ENCODE data around the gene RENBP. TPM values are rescaled to one million over a fixed set of nuclear protein-coding genes. Genes with fewer than 3 reads are reported as not detected.

RENBP gene
- polyA plus RNA-seq, 3 donors from 2014 or later = 0.93 to 3.1 TPM; not detected in 1

GRCh38 chrX:153974726-153975286, 30.4 kb upstream of the RENBP start:
- H3K9me3 Mint-ChIP-seq = peaks cover 0 to 2% (median 0%) of the 10 kb centered on the region in 6 donors
- H3K27me3 Mint-ChIP-seq (ENCODE audit: low read depth in 3 of 3) = peaks cover 15 to 22% (median 18%) of the 10 kb centered on the region in 3 donors
- no peaks in the 10 kb centered on the region for H3K36me3 Mint-ChIP-seq
- H3K4me3 Mint-ChIP-seq = no peak overlapping the region
- no peak for DNase-seq
- peak overlapping the region in 5 of 6 donors; percentile 14 to 98 (median 82) for H3K27ac Mint-ChIP-seq
- peaks cover 17 to 29% of the 10 kb centered on the region in 2 donors for H3K4me1 Mint-ChIP-seq

- Mint-ChIP-seq H3K27ac (peak overlapping the region in 5 of 6 donors; percentile 60 to 98 (median 95)), H3K4me3 (peak overlapping the region in 3 of 5 donors; percentile 21 to 87 (median 40))
These were observed 29.7 kb upstream of the RENBP start for GRCh38 chrX:153974003-153974725.

DNA sequence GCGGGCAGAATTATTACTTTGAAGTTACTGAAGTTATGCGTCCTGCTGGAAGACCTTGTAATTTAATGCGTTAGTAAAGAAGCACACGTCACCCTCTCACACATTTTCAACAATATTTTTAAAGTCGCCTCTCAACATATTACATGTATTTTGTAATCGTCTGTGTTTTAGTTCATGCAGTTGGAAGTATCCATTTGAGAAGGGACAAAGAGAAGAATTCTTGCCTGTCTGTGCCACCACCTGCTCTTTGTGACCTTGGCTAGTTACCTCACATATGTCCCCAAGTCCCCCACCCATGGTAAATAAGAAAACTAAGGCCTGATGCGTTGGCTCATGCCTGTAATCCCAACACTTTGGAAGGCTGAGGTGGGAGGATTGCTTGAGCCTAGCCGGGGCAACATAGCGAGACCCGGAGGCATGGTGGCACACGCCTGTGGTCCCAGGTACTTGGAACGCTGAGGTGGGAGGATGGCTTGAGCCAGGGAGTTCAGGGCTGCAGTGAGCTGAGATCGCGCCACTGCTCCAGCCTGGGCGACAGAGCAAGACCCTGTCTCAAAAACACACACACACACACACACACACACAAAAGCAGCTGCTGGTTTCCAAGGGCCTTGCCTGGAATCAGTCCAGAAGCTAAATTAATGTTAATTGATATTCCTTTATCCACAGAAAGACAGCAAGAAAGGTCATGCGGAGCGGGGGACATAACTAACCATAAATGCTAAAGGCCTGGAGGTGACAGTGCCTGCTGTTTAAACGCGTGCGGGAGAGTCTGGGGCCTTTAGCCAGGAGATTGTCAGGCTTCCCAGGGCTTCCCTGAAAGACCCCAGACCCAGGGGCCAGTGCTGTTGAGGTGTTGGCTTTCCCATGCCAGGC, 28.9 kb upstream of the RENBP start:
- Mint-ChIP-seq H3K4me1 (peaks cover 29 to 43% of the 10 kb centered on the region in 2 donors), H3K36me3 (no peaks in the 10 kb centered on the region), H3K4me3 (peak overlapping the region; percentile 87 to 92 (median 90)), H3K9me3 (peaks cover 0 to 2% (median 0%) of the 10 kb centered on the region in 6 donors), H3K27ac (peak overlapping the region; percentile 91 to 98 (median 96)), H3K27me3 (ENCODE audit: low read depth in 3 of 3) (peaks cover 15 to 22% (median 21%) of the 10 kb centered on the region in 3 donors)
- DNase-seq = no peak

More at GRCh38 chrX:153974003-153974725, 29.7 kb upstream of the RENBP start:
- Mint-ChIP-seq H3K9me3 (peaks cover 0 to 2% (median 0%) of the 10 kb centered on the region in 6 donors), H3K4me1 (peaks cover 22 to 35% of the 10 kb centered on the region in 2 donors), H3K27me3 (ENCODE audit: low read depth in 3 of 3) (peaks cover 15 to 22% (median 18%) of the 10 kb centered on the region in 3 donors), H3K36me3 (no peaks in the 10 kb centered on the region)
- no peak for DNase-seq

GRCh38 chrX:153972368-153973126, 28.1 kb upstream of the RENBP start, which contains the start of gene TMEM187:
TMEM187 (plus strand) TSS chrX:153972754; CDS start chrX:153982063, 9,309 bp downstream.
- peaks cover 37 to 51% of the 10 kb centered on the region in 2 donors for H3K4me1 Mint-ChIP-seq
- peak; percentile 91 to 95 (median 94) for DNase-seq
- peaks cover 0 to 2% (median 0%) of the 10 kb centered on the region in 6 donors for H3K9me3 Mint-ChIP-seq
- H3K36me3 Mint-ChIP-seq = no peaks in the 10 kb centered on the region
- H3K4me3 Mint-ChIP-seq = peak within 1 kb of the TSS; percentile 98 to 100 (median 100)
- H3K27me3 Mint-ChIP-seq (ENCODE audit: low read depth in 3 of 3) = peaks cover 15 to 22% (median 21%) of the 10 kb centered on the region in 3 donors
- H3K27ac Mint-ChIP-seq = peak within 1 kb of the TSS; percentile 98 to 100 (median 100)

DNA sequence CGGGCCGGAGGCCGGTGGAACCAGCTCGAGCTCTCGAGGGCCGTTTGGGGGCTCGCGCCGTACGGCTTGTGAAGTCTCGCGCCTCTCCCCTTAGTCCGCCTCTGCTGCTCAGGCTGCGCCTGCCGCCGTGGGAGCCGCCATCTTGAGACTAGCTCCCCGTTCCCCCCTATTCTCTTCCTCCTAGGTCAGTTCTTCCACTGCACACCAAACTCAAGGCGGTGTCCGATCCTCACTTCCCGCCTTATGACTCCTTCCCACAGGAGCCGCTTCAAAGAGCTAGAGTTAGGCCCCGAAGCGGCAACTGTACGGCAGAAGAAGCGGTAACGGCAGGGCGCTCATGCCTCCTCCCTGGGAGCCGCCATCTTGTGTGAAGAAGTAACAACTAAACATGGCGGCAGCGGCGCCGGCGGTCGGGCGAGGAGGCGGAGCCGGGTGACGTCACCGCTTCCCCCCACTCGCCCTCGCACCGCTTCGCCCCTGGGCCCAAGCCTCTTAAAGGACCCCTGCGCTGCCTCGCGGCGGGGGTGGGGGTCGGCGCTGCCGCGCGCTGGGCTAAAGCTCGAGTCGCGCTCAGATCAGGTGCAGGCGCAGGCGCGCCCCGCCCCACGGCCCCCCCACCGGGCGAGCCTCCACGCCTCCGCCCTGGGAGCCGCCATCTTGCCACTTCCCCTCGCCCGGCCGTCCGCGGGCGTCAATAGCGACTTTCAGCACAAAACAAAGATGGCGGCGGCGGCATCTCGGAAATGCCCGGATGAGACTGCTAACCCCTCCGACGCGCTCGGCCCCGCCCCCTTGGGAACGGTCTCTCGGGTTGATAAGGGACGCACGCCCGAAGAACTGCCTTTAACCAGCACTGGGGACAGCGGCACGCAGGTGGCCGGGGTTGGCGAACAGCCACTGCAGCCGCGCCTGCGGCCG, 27.3 kb upstream of the RENBP start, which contains the start of gene HCFC1:
HCFC1 (minus strand) TSS at position 369 of the 918 bp plus-strand sequence. CDS start 978 bp downstream, outside the sequence.
- Mint-ChIP-seq H3K9me3 (peaks cover 0 to 2% (median 0%) of the 10 kb centered on the region in 6 donors), H3K27ac (peak within 1 kb of the TSS; percentile 98 to 100 (median 100)), H3K27me3 (ENCODE audit: low read depth in 3 of 3) (peaks cover 15 to 24% (median 21%) of the 10 kb centered on the region in 3 donors), H3K36me3 (no peaks in the 10 kb centered on the region), H3K4me3 (peak within 1 kb of the TSS; percentile 98 to 100 (median 100)), H3K4me1 (peaks cover 46 to 60% of the 10 kb centered on the region in 2 donors)
- DNase-seq = peak; percentile 93 to 97 (median 97)

- H3K4me1 Mint-ChIP-seq = peaks cover 52 to 66% of the 10 kb centered on the region in 2 donors
- H3K4me3 Mint-ChIP-seq = peak overlapping the region; percentile 98 to 100 (median 100)
- peak overlapping the region; percentile 98 to 100 (median 100) for H3K27ac Mint-ChIP-seq
- DNase-seq = peak; percentile 91 to 94 (median 92)
- peaks cover 0 to 2% (median 0%) of the 10 kb centered on the region in 6 donors for H3K9me3 Mint-ChIP-seq
- no peaks in the 10 kb centered on the region for H3K36me3 Mint-ChIP-seq
- peaks cover 15 to 24% (median 21%) of the 10 kb centered on the region in 3 donors for H3K27me3 Mint-ChIP-seq (ENCODE audit: low read depth in 3 of 3)
These were observed 26.6 kb upstream of the RENBP start for GRCh38 chrX:153971124-153971449.

DNA sequence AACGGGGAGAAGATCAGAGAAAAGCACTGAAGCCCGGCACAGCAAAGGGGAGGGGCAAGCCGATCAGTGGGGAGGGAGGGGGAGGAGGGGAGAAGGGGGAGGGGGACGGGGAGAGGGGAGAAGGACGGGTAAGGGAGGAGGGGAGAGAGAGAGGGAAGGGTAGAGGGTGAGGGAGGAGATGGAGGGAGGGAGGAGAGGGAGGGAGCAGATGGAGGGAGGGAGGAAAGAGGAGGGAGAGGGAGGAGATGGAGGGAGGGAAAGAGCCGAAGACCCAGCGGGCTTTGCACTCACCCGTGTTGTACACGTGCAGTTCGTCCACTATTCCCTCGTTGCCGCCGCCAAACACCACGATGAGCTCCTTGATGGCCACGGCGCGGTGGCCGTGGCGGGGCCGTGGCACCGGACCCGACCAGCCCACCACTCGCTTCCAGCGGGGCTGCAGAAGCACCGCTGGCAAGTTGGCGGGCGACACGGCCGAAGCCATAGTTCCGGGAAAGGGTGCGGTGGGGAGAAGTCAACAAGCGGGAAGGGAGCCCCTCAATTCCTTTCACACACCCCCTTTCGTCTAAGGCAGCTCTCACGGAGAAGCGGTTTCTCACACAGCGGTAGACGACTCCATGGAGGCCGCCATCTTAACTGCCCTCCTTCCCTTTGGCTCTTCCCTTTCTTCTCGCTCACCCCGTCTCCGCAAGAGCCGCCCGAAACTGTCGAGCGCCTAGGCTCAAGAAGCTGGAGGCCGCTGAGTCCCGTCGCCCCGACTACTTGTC, 26.1 kb upstream of the RENBP start:
- H3K4me3 Mint-ChIP-seq = peak overlapping the region; percentile 98 to 100 (median 100)
- peaks cover 15 to 26% (median 21%) of the 10 kb centered on the region in 3 donors for H3K27me3 Mint-ChIP-seq (ENCODE audit: low read depth in 3 of 3)
- peaks cover 57 to 66% of the 10 kb centered on the region in 2 donors for H3K4me1 Mint-ChIP-seq
- peaks cover 0 to 2% (median 0%) of the 10 kb centered on the region in 6 donors for H3K9me3 Mint-ChIP-seq
- H3K36me3 Mint-ChIP-seq = no peaks in the 10 kb centered on the region
- DNase-seq = no peak
- H3K27ac Mint-ChIP-seq = peak overlapping the region; percentile 98 to 100 (median 100)

DNA sequence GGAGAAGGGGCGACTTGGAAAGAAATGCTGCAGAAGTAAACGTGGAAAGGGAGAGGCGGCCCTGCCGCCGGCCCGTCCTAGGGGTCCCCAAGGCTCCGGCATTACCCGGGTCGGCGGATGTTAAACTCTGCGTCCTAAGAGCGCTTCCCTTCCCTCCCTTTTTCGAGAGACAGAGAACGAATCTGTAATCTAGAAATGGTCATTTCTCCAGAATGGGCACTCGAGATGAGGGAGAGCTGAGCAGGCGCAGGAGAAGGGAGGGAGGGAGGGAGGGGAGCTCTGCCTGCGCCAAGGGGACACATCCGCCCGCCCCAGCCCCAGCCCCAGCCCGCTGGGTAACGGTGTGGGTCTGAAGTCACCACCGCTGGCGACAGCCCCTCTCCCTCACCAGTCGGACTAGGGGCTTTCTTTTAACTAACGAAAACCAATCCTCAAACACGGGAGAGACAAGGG, 25.5 kb upstream of the RENBP start:
- Mint-ChIP-seq H3K9me3 (peaks cover 0 to 2% (median 0%) of the 10 kb centered on the region in 6 donors), H3K27ac (peak overlapping the region; percentile 93 to 100 (median 98)), H3K4me1 (peaks cover 62 to 71% of the 10 kb centered on the region in 2 donors), H3K36me3 (no peaks in the 10 kb centered on the region), H3K4me3 (peak overlapping the region; percentile 82 to 100 (median 98)), H3K27me3 (ENCODE audit: low read depth in 3 of 3) (peaks cover 15 to 26% (median 21%) of the 10 kb centered on the region in 3 donors)
- DNase-seq = no peak

DNA sequence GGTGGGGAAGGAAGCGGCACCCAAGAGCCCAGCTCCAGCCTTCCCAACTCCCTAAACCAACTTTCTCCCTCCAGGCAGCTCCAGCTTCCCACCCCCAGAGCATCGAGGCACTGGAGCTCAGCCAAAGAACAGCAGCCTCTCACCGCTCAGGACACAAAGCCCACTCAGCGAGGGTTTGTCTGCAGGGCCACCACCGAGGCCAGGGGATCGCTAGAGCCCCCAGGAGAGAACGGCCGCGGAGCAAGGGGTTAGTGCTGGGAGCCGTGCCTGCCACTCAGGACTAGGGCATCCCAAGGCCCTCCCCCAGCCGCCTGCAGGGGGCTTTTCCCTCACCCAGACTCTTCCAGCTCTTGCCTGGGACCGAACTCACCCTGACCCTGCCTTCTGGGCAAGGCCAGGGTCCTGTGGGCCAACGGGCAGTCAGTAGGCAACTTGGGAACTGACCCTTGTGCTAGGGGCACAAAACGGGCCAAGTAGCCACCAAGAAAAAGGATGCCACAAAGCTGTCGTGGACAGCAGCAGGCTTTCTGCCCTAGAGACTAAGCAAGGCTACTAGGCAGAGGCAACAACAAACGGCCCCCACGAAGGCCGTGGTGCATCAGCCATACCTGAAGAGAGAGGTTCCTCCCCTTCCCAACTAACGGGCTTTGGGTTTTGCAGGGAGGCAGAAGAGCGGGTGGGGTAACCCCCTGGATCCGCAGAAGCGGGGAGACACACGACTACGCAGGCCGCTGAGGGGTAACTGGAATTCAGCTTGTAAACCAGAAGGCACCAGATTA, 24.9 kb upstream of the RENBP start:
- peaks cover 15 to 26% (median 21%) of the 10 kb centered on the region in 3 donors for H3K27me3 Mint-ChIP-seq (ENCODE audit: low read depth in 3 of 3)
- H3K4me1 Mint-ChIP-seq = peaks cover 58 to 71% of the 10 kb centered on the region in 2 donors
- H3K4me3 Mint-ChIP-seq = peak overlapping the region; percentile 82 to 100 (median 98)
- H3K36me3 Mint-ChIP-seq = no peaks in the 10 kb centered on the region
- DNase-seq = no peak
- peak overlapping the region; percentile 93 to 100 (median 95) for H3K27ac Mint-ChIP-seq
- no peaks in the 10 kb centered on the region for H3K9me3 Mint-ChIP-seq

GRCh38 chrX:153968754-153969124, 24.3 kb upstream of the RENBP start:
- Mint-ChIP-seq H3K27ac (peak overlapping the region; percentile 93 to 100 (median 96)), H3K4me1 (peaks cover 53 to 68% of the 10 kb centered on the region in 2 donors), H3K9me3 (no peaks in the 10 kb centered on the region), H3K27me3 (ENCODE audit: low read depth in 3 of 3) (peaks cover 15 to 26% (median 21%) of the 10 kb centered on the region in 3 donors), H3K36me3 (no peaks in the 10 kb centered on the region), H3K4me3 (peak overlapping the region; percentile 82 to 100 (median 98))
- DNase-seq = no peak

All from immature natural killer cell (primary cell).